ENCODE data around the gene RAB6B.

DNA sequence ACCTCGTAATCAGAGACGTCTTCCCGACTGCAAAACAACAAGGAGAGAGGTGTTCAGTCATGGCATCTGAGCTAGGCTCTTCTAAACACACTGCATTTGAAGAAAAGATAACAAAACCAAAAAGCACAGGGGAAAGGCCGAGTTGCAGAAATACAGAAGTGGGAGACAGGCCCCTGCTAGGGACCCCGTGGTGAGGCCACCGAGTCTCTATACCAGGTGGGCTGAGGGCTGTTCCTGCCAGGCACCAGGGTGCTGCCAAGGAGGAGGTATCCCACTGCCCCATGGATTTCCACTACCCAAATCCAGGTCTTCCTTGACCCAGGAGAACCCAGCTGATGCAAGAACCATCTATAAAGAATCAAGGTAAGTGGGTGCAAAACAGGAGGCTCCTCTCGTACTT, 31.1 kb downstream of the RAB6B start:
- TF ChIP-seq CTCF (IDR thresholded peaks at IDR 0.05 in 8 of 11, conservative IDR thresholded peaks at IDR 0.05 in 3 of 11) (no peak), POLR2AphosphoS5 (IDR thresholded peaks at IDR 0.05) (no peak), POLR2A (IDR thresholded peaks at IDR 0.05) (no peak)
